GM12891 (cell line): ENCODE data around the gene FBXO15.

Source experiments
- DNase-seq: peaks from one replicate; pipeline ENCODE4 v3.0.0; 2011; ENCODE audit warnings: low spot score; ENCODE audit not compliant: insufficient read length
- FAIRE-seq: peaks from 2 replicates; lab custom pipeline; 2011; peaks lifted over from hg19 to GRCh38; lab: Jason Lieb, UNC
- PAX5 ChIP-seq: IDR thresholded peaks from 2 replicates; pipeline ENCODE4 v1.6.1; 2011; ENCODE audit warnings: low read length, moderate library complexity, mild to moderate bottlenecking; ENCODE audit not compliant: insufficient read depth, severe bottlenecking
- POLR2A ChIP-seq: IDR thresholded peaks from 2 replicates; pipeline ENCODE4 v1.6.1; 2011; ENCODE audit warnings: low read depth, low read length, control low read depth
- POLR2AphosphoS5 ChIP-seq: IDR thresholded peaks from 2 replicates; pipeline ENCODE4 v1.6.1; 2011; ENCODE audit warnings: low read depth, low read length, control low read depth
- POU2F2 ChIP-seq: IDR thresholded peaks from 2 replicates; pipeline ENCODE4 v1.6.1; 2011; ENCODE audit warnings: low read depth, mild to moderate bottlenecking, control low read depth, low read length, moderate library complexity
- SPI1 ChIP-seq: IDR thresholded peaks from 2 replicates; pipeline ENCODE4 v1.6.1; 2011; ENCODE audit warnings: low read depth, low read length, control low read depth
- TAF1 ChIP-seq: IDR thresholded peaks from 2 replicates; pipeline ENCODE4 v1.6.1; 2011; ENCODE audit warnings: low read depth, low read length, control low read depth

The FBXO15 gene

DNA sequence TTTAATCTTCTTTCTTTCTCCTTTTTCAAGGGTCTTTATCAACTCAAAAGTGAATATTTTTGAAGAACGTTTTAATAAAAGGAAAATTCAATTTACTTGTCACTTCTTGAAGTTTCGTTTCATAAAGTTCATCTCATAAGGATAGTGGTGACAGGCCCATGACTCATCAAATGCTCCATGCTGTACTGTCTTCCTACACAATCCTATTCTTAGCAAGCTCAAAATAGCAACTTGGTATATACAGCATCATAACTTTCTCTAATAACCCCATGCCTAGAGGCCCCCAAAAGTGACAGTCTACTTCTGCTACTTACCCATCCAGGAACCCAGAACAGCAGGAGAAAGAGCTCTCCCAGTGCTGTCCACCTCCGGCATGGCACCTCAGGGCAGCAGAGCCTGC lies 7.7 kb downstream of the FBXO15 start:
- TF ChIP-seq POLR2AphosphoS5 (no peak), POLR2A (no peak), PAX5 (no peak), SPI1 (no peak), POU2F2 (no peak), TAF1 (no peak)
- DNase-seq (no peak), FAIRE-seq (no peak)

DNA sequence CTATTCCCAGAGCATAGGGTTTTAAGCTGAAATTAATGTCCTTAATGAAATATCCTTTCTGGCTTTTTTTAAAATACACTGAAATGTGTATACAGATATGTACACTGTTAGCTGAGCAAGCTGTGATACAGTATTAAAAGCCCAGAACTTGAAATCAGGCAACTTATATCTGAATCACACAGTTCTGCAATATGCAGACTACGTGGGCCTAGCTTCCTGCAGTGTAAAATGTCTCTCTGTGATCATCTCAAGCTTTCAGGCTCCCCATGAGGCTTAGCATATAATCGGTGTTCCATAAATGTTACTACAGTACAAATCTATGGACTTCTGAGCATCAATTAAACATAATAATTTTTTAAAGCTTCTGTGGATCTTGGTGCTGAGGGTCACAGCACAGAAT lies 8.2 kb downstream of the FBXO15 start:
- DNase-seq (no peak), FAIRE-seq (no peak)
- no peak for TF ChIP-seq PAX5
- TF ChIP-seq POLR2A = no peak
- no peak for TF ChIP-seq POU2F2
- no peak for TF ChIP-seq POLR2AphosphoS5
- no peak for TF ChIP-seq SPI1
- TF ChIP-seq TAF1 = no peak

DNA sequence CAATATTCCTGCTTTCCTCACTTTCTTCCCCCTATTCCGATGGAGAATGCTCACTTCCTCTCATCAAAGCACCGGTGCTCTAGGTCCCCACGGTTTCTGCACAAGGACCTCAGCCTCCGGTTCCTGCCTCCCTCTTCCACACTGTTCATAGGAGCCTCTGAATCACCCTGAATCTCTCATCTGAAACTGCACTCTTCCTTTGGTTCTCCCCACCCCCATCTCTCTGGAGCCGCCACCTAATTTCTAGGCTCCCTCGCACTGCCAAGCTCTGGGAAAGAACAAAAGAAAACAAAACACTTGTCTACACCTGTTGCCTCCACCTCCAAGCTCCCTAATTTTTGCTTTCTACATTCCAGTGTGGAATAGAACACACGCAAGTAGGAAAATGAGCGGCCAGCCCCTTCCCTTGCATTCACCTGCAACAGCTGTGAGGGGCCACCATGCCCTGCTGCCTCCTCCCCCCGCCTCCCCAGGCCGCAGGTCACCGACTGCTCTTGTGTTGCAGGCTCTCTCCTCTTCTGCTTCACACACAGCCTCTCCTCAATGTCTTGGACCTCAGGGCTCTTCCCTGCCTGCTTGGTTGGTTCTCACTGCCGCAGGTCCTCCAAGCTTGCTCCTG lies 9.6 kb downstream of the FBXO15 start:
- FAIRE-seq = no peak
- DNase-seq = no peak
- TF ChIP-seq POLR2A = no peak
- TF ChIP-seq PAX5 = no peak
- no peak for TF ChIP-seq TAF1
- no peak for TF ChIP-seq POLR2AphosphoS5
- TF ChIP-seq SPI1 = no peak
- no peak for TF ChIP-seq POU2F2

DNA sequence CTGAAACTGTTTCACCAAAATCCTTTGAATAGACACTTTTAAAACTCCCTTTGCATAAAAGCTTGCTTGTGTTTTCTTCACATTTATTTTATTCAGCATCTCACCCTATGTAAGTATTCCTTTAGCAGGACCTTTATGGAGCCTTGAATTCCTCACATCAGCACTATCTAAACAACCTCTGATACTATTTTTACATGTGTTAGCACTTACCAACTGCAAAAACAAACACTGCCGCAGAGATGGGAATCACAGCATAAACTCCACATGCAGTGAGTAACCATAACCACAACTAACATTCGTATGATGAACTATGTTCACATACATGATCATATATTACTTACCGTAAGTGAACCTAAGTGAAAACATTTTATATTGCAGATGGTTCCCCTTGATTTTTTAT lies 15.4 kb downstream of the FBXO15 start:
- FAIRE-seq (no peak), DNase-seq (no peak)
- TF ChIP-seq POLR2A (no peak), PAX5 (no peak), POLR2AphosphoS5 (no peak), POU2F2 (no peak), SPI1 (no peak), TAF1 (no peak)

DNA sequence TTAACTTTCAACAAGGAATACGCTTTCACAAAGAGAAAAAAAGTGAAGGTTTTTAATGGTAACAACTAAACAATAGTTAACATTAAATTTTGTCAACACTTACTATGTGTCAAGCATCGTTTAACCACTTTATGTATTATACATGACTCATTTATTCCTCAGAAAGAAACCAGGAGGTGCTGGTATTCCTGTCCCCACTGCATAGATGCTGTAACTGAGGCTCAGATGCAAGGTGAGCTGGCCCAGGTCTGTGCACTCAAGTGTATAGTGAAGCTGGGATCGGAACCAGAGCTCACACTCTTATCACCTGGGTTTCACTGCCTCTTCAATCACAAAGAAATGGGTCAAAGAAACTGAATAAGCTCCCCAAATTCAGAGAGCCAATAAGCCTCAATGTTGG lies 16.5 kb downstream of the FBXO15 start:
- no peak for TF ChIP-seq TAF1
- no peak for TF ChIP-seq SPI1
- TF ChIP-seq POU2F2 = no peak
- no peak for TF ChIP-seq PAX5
- no peak for TF ChIP-seq POLR2AphosphoS5
- no peak for TF ChIP-seq POLR2A
- no peak for DNase-seq
- FAIRE-seq = no peak

DNA sequence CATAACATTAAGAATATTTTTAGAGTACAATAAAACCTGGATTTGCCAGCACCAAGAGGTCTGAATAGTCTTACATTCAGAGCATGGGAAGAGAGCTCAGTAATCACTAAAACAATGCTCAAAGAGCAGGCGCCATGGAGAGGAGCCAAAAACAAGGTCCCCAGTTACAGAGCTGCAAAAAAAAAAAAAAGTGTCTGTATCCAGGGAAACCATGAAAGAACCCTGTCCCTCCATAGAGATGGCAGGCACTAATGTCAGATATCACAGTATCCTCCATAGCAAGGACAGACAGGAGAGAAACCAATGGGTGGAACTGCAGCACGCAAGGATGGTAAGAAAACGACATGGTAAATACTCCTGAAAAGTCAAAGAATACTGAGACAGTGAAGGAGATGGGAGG lies 19.5 kb downstream of the FBXO15 start:
- no peak for TF ChIP-seq POU2F2
- TF ChIP-seq TAF1 = no peak
- no peak for TF ChIP-seq POLR2AphosphoS5
- TF ChIP-seq SPI1 = no peak
- no peak for TF ChIP-seq PAX5
- no peak for TF ChIP-seq POLR2A
- DNase-seq (no peak), FAIRE-seq (no peak)

DNA sequence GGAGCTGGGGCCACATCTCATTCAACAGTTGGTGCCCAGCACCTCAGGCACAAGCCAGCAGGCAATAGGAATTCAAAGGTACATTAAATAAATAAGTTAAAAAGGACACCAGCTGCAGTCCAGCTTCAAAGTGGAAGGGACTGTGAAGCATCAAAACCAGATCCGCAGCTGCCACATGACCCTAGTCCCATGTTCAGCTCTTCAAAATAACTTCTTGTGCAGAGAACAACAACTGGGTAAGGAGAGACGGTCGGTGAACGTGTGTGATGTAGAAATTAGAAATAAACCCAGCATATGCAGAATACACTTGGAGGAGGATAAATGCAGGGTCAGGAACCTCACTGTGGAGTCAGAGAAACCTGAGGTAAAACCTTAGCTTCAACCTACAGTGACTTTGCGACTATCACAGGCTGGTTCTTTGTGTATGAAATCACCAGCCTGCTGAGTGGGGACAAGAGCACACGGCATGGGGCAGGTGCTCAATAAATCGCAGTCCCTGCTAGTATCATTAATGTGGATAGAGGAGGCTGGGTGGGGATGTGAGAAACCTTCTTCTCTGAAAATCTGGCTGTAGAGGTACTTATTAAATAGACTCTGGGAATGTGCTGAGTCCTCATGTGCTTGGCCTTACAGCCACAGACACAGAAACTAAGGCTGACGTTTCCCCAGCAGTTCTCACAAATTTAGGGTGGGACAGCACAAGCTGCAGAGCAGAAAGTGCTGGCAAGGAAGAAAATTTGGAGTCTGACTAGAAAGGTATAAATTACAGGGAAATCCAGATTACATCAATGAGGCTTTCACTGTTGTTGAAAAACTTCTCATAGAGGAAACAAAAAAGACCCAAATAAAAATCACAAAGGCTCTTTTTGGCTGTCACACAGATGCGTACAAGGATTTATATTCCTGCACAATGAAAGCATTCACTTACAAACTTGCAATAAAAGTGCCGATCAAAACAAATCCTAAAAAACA lies 20.7 kb downstream of the FBXO15 start:
- FAIRE-seq (no peak), DNase-seq (no peak)
- TF ChIP-seq SPI1 (no peak), POLR2A (no peak), TAF1 (no peak), PAX5 (no peak), POLR2AphosphoS5 (no peak), POU2F2 (no peak)

DNA sequence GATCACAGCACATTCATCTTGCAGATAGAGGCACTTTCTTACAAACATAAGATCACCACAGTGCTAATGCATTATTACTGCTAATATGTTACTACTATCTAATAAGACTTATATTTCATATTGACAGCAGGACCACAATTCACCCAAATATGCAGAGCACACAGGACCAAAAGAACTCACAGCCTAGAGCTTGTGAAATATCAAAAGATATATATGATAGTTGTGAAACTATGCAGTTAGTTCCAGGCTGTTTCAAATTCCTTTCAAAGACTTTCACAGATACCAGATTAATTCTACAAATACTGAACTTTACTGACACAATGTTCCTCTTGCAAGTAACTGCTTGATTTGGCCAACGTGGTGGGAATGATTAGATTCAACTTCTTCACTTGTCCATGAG lies 23.0 kb downstream of the FBXO15 start:
- FAIRE-seq (no peak), DNase-seq (no peak)
- TF ChIP-seq SPI1 = no peak
- TF ChIP-seq POU2F2 = no peak
- TF ChIP-seq POLR2AphosphoS5 = no peak
- TF ChIP-seq PAX5 = no peak
- TF ChIP-seq POLR2A = no peak
- TF ChIP-seq TAF1 = no peak

DNA sequence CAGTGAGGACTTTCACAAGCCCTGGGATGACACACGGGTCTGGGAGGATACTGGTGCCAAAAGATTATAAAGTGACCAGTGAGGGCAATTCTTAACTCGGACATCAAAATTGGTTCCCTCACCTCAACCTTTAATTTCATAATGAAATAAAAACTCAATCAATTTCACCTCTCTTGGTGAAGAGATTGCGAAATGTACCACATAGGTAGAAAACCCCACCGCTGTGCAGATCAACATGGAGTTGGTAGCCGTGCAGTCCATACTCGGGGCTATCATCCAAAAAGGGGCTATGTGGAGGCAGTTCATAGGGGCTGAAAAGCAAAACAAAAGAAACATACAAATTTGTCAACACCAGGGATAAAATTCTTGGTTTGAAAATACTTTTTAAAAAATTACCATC lies 24.4 kb downstream of the FBXO15 start:
- FAIRE-seq = no peak
- TF ChIP-seq POLR2AphosphoS5 = no peak
- TF ChIP-seq TAF1 = no peak
- no peak for TF ChIP-seq POLR2A
- no peak for TF ChIP-seq SPI1
- no peak for TF ChIP-seq PAX5
- no peak for DNase-seq

DNA sequence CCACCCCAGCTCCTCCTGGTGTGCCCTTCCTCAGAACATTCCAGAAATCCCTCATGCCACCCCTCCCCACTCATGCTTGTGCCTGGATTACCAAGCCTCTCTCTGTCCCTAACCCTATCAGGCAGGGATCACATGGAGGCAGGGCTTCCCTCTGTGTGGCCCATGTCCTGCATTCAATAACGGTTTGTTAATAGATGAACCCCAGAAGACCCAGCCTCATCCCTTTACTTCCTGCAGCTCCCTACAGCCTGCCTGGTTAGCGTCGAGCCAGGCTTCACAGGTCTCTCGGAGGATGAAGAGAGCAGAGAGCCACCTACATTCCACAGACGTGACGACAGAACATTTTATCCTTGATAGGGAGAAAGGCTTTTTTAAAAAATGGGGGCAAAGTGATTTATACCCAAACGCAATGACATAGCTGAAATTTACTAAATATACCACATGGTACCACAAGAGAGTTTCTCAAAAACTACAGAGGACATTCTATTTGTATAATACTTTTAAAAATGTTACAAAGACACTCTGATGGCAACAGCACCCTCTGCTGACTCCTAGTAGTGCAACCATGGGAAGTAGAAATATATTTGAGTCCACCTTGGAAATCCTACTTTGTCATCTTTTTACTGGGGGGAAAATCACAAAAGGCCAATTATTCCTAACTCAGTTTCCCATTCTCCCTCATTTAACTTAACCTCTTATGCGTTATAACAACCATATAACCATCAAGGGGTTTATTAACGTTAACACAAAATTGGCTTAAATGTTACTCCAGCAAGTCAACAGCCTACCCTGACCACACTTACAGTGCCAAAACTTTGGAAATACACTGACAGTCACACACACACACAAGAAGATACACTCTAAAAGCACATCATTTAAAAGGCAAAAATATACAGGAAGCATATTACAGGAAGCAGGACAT lies 30.7 kb downstream of the FBXO15 start:
- DNase-seq (no peak), FAIRE-seq (peak; percentile 5)
- TF ChIP-seq POU2F2 (no peak), POLR2A (no peak), TAF1 (no peak), SPI1 (no peak), POLR2AphosphoS5 (no peak), PAX5 (no peak)
